Bronchial epithelial cell (primary cell): ENCODE measurements around the gene ZNF653. TPM values are rescaled to one million over a fixed set of nuclear protein-coding genes. Genes with fewer than 3 reads are reported as not detected.
"Not testable (repeated sequence)": the region's sequence is repeated elsewhere in the genome, so short reads cannot be mapped to it uniquely, and the experiment has no call there.

ENCODE experiments used
- DNase-seq: peaks from one replicate; pipeline ENCODE4 v3.0.0-alpha.2; 2010; ENCODE audit warnings: low read depth
- FAIRE-seq: peaks from 2 replicates; lab custom pipeline; 2011; peaks lifted over from hg19 to GRCh38; lab: Jason Lieb, UNC
- H3K27me3 ChIP-seq: 2 replicates; pipeline ENCODE4 v1.5.1; 2011; ENCODE audit warnings: low read length; ENCODE audit not compliant: control insufficient read depth, insufficient read depth
- H3K36me3 ChIP-seq: 2 replicates; pipeline ENCODE4 v1.5.1; 2011; ENCODE audit warnings: low read length; ENCODE audit not compliant: control insufficient read depth, insufficient read depth
- H3K4me3 ChIP-seq: 2 replicates; pipeline ENCODE4 v1.5.1; 2011; ENCODE audit warnings: mild to moderate bottlenecking, low read depth, low read length, control low read depth
- CTCF ChIP-seq: IDR thresholded peaks from 2 replicates; pipeline ENCODE4 v1.5.1; 2011; ENCODE audit warnings: mild to moderate bottlenecking, moderate library complexity, low read length, control low read depth, inconsistent platforms; ENCODE audit not compliant: insufficient read depth, severe bottlenecking
- total RNA-seq: library from RNA; depleted of rRNA; stranded (reverse); fragments of >200 nt; gene quantifications from 2 replicates; pipeline ENCODE4 v1.2.1, GENCODE V29; 2014

Gene ZNF653
- total RNA-seq, 1 donor from 2014 or later, result 5.3 TPM

GRCh38 chr19:11464333-11465265, 41.0 kb downstream of the ZNF653 start:
- no peaks in the 10 kb centered on the region for H3K36me3 ChIP-seq

GRCh38 chr19:11463391-11463790, 42.2 kb downstream of the ZNF653 start:
- no peak for FAIRE-seq
- Histone ChIP-seq H3K4me3 (no peak overlapping the region), H3K27me3 (no peaks in the 10 kb centered on the region), H3K36me3 (no peaks in the 10 kb centered on the region)
- no peak for TF ChIP-seq CTCF
- no peak for DNase-seq

More at GRCh38 chr19:11464333-11465265, 41.0 kb downstream of the ZNF653 start:
- DNase-seq (no peak), FAIRE-seq (peak; percentile 100)
- no peak overlapping the region for H3K4me3 ChIP-seq
- H3K27me3 ChIP-seq, result no peaks in the 10 kb centered on the region
- TF ChIP-seq CTCF, result no peak

- Histone ChIP-seq H3K27me3 (no peaks in the 10 kb centered on the region), H3K4me3 (no peak overlapping the region), H3K36me3 (no peaks in the 10 kb centered on the region)
- no peak for TF ChIP-seq CTCF
- no peak for DNase-seq
- FAIRE-seq, result no peak
These were observed 44.2 kb downstream of the ZNF653 start for GRCh38 chr19:11461453-11461852.

- DNase-seq (no peak), FAIRE-seq (no peak)
- Histone ChIP-seq H3K36me3 (no peaks in the 10 kb centered on the region), H3K27me3 (no peaks in the 10 kb centered on the region), H3K4me3 (no peak overlapping the region)
- TF ChIP-seq CTCF, result peak; percentile 26
These were observed 45.4 kb downstream of the ZNF653 start for GRCh38 chr19:11460207-11460606.

GRCh38 chr19:11458912-11459311, 46.7 kb downstream of the ZNF653 start:
- not testable (repeated sequence) for FAIRE-seq, H3K4me3 ChIP-seq, DNase-seq, H3K27me3 ChIP-seq, H3K36me3 ChIP-seq

- no peaks in the 10 kb centered on the region for H3K36me3 ChIP-seq
These were observed 47.3 kb downstream of the ZNF653 start for GRCh38 chr19:11458236-11458900.

More at GRCh38 chr19:11458236-11458900, 47.3 kb downstream of the ZNF653 start:
- FAIRE-seq (no peak), DNase-seq (no peak)
- H3K27me3 ChIP-seq, result no peaks in the 10 kb centered on the region
- no peak overlapping the region for H3K4me3 ChIP-seq
- TF ChIP-seq CTCF, result no peak
